OCI-LY1 (cell line): ENCODE measurements around the gene FAM83C.

ENCODE experiments used
- EZH2 ChIP-seq: fragments of 200-600 bp; sonication (generic), shearing (Covaris generic); IDR thresholded peaks from 2 replicates; pipeline ENCODE4 v1.8.0; 2017; ENCODE audit warnings: borderline replicate concordance, mixed run types, mild to moderate bottlenecking, antibody characterized with exemption, low read length, moderate library complexity, mixed read lengths
- TF ChIP-seq, protein P1 (sequence below): fragments of 200-600 bp; sonication (generic), shearing (Covaris generic); IDR thresholded peaks from 2 replicates; pipeline ENCODE4 v1.5.1; 2017; ENCODE audit warnings: mild to moderate bottlenecking, antibody characterized with exemption, low read length, moderate library complexity, mixed read lengths

DNA sequence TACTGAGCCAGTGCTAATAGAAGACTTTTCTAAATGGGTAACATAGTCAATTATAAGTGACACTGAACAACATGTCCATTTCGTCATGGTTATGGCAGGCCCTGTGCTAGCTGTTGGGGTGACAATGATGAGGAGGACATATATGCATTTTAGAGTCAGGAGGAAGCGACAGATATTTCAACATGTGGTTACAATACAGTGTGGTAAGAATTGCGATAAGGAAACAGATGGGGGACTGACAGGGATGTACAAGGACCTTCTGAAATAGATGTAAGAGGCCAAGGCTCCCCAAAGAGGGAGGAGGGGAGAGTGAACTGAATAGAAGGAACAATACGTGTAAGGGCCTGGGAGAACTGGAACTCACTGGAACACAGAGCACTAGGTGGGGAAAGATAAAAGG lies 54.1 kb downstream of the FAM83C start:
- TF ChIP-seq, protein P1, sequence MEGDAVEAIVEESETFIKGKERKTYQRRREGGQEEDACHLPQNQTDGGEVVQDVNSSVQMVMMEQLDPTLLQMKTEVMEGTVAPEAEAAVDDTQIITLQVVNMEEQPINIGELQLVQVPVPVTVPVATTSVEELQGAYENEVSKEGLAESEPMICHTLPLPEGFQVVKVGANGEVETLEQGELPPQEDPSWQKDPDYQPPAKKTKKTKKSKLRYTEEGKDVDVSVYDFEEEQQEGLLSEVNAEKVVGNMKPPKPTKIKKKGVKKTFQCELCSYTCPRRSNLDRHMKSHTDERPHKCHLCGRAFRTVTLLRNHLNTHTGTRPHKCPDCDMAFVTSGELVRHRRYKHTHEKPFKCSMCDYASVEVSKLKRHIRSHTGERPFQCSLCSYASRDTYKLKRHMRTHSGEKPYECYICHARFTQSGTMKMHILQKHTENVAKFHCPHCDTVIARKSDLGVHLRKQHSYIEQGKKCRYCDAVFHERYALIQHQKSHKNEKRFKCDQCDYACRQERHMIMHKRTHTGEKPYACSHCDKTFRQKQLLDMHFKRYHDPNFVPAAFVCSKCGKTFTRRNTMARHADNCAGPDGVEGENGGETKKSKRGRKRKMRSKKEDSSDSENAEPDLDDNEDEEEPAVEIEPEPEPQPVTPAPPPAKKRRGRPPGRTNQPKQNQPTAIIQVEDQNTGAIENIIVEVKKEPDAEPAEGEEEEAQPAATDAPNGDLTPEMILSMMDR = no peak
- TF ChIP-seq EZH2 = no peak
